GM19455 (cell line): ENCODE data around the gene CDK6.
A peak's percentile ranks its signal among the peaks of the same experiment; 100 is the strongest.
"Not testable (repeated sequence)": the region's sequence is repeated elsewhere in the genome, so short reads cannot be mapped to it uniquely, and the experiment has no call there.

ENCODE experiments used
- ATAC-seq: cut with Tn5 transposase; IDR thresholded peaks from one replicate; pipeline ENCODE4 v1.9.1; 2021; ENCODE audit not compliant: unreplicated experiment

Gene CDK6

DNA sequence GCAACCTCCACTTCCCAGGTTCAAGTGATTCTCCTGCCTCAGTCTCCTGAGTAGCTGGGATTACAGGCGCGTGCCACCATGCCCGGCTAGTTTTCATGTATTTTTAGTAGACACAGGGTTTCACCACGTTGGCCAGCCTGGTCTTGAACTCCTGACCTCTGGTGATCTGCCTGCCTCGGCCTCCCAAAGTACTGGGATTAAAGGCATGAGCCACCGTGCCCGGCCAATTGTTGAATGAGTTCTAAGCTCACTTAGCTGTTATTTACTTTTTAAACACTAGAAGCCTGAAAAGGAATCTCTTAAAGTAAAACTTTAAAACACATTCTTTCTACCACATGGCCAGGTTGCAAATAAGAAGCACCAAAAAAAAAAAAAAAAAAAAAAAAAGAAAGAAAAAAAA lies 231.9 kb downstream of the CDK6 start:
- ATAC-seq = not testable (repeated sequence)

DNA sequence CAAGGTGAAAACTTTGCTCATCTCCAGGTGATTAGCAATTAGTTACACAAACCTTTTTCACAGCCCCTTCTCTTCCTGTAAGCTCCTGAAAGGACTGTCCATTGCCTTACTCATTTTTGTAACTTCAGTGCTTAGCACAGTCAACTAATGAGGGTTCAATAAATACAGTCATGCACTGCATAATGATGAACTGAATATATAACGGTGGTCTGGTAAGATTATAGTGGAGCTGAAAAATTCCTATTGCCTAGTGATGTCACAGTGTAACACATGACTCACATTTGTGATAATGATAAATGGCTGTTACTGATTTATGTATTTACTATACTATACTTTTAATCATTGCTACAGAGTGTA lies 233.3 kb downstream of the CDK6 start:
- ATAC-seq = no peak

DNA sequence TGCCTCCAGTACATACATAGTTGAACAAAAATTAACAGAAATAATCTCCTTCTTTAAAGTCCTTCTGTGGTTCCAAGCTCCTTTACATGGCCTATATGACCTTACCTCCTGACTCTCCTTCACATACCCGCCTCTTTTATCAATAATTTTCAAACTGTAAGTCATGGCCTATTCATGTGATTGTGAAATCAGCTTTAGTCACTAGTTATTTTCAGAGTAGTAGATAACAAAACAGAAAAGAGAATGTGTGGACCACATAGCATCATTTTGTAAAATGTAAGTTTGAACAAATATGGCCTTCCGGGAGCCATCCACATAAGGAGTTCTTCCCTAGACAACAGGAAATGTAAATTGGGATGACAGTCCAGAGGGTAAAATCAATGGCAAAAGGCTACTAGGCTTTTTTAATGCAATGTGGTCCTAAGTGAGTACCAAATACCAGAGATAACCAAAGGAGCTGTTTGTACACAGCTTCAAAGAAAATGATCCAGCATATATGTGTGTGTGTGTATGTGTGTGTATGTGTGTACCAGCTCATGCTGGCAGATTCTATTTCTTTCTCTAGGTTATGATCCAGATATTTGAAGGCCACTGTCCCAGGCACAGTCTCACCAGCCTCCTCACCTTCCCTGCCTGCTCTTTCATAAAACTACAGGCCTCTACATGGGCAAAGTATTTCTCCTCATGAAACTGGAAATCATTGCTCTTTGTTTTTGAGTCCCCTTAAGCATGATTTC lies 233.9 kb downstream of the CDK6 start:
- no peak for ATAC-seq

DNA sequence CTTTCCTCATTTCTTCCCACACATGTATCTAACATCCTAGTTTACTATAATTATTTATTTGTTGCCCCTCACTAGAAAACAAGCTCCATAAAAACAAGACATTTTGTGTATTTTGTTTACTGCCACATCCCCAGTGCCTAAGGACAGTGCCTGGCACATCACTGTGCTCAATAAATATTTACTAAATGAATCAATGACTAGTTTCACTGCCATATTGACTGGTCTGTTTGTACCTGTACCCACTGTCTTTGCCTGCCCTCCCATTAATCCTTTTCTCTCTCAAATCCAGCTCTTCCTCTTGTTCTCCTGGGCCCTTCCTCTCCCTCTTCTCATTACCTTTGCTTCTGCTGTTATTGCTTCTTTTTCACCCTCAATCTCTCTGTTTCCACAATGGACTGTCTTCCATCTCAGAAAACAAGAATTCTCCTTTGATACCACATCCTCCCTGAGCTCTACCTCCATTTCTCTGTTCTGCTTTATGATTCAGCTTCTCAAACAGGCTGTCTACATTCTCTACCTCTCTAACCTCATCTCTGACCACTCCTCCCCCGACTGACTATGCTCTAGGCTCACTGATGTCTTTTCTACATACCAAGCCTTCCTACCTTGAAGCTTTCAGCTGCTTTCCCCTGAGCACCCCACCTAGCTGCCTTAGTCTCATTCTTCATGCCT lies 237.9 kb downstream of the CDK6 start:
- ATAC-seq = peak; percentile 55

DNA sequence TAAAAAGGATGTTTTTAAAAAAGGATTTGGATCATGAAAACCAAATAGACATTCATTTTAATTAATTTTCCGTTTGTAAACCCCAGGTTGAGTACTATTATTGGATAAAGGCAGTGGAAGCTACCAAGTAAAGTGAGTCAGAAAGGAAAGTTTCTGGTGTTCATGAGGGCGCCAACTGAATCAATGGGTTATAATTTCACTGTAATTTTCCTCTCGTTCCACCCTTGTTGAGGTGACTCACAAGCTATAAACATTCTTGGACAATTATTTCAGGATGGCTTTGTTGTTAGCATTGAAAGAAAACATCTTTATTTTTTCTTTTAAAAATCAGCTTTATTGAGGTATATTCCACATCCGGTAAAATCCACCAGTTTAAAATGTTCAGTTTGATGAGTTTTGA lies 241.1 kb downstream of the CDK6 start:
- ATAC-seq = no peak

DNA sequence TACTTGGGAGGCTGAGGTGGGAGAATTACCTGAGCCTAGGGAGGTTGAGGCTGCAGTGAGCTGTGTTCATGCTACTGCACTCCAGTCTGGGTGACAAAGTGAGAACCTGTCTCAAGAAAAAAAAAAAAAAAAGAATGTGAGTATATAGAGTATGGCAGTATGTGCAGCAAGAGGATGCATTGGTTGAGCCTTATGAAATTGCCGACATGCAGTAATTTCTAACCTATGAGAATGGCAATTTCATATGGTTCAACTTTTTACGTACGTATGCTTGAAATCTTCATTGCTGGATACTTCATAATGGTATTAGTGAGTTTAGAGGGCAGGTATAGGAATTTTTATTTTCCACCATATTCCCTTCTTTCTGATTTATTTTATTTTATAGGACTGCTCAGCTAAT lies 241.6 kb downstream of the CDK6 start:
- ATAC-seq = no peak

DNA sequence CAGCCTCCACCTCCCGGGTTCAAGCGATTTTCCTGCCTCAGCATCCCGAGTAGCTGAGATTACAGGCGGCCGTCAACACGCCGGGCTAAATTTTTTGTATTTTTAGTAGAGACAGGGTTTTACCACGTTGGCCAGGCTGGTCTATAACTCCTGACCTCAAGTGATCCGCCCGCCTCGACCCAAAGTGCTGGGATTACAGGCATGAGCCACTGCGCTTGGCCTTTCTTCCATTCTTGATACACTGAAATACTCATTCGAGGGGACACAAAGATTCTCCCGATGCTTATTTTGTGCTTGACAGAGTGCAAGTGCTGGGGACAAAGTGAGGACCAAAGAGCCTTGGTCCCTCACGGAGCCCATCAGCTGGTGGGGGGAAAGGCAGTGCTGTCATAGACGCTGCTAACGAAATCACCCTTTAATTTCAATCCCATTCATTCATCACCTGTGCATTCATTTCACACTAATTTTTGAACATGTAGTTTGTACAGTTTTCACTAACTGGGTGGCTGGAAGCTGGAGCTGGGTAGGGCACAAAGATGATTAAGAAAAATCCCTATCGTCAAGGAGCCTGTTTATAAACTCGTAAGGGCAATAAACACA lies 245.6 kb downstream of the CDK6 start:
- no peak for ATAC-seq

DNA sequence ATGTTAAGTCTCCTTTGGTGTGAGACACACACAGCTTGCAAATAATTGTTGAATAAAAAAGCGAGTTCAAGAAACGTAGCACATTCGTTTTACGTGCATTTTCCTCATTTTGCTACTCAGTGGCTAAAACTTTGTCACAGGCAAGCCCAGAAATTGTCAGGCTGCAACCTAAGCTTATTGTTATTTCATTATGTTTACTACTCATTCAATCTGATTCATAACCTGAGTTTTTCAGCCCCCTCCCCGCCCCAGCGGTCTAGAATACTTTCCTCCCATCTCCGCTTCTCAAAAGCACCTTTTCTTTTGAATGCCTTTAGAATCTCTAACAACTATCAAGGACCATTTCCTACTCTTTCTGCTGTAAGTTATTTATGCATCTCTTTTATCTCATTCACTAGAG lies 247.3 kb downstream of the CDK6 start:
- no peak for ATAC-seq

DNA sequence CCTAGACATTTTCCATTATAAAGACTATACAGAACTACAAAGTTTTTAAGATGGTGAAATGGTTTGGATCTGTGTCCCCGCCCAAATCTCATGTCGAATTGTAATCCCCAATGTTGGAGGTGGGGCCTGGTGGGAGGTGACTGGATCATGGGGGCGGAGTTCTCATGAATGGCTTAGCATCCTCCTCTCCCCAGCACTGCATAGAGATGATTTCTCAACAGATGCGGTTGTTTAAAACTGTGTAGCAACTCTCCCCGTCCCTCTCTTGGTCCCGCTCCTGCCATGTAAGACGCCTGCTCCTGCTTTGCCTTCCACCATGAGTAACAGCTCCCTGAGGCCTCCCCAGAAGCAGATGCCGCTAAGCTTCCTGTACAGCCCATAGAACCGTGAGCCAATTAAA lies 247.8 kb downstream of the CDK6 start:
- no peak for ATAC-seq

DNA sequence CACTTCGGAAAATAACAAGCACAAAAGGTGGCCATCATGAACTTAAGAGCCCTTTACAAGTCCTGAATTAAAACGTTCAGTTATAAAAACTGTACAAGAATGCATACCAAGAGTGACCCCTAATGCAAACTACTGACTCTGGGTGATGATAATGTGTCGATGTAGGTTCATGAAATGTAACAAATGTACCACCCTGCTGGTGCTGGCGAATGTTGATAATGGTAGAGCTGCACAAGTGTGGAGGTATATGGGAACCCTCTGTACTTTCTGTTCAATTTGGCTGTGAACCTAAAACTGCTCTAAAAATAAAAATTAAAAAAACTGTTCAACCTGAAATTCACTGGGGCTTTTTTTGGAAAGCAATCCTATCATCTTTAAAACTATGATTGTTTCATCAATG lies 249.5 kb downstream of the CDK6 start:
- no peak for ATAC-seq

DNA sequence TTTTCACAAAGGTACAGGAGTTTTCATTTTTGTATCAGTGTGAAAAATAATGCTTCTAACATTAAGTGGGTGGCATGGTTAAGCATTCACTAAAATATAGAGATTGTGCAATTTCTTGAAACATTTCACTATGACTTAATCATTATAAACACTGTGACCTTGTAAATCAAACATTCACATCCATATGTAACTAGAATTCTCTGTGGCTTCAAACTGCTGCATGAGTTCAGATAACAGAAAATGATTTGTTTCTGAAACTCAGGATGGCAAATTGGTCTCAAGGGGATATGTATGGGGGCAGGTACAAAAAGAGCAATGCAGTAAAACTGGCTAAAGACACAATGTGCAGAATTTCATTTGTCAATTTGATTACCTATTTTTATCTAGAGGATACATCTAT lies 250.0 kb downstream of the CDK6 start:
- ATAC-seq = no peak

DNA sequence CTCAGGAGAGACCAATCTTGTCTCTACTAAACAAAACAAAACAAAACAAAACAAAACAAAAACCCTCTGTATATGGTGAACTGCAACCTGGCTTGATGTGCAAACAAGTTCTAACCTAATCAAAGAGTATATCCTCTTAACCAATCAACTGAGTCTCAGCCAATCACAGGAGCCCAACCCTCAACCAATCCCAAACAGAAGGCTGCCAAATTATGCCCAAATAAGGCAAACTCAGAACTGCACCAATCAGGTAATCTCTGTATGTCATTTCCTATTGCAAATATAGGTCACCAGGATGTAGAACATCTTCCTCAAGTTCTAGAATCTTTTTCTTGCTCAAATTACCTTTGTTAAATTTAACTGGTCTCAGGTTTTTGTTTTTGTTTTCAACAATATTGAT lies 251.4 kb downstream of the CDK6 start:
- ATAC-seq = no peak

DNA sequence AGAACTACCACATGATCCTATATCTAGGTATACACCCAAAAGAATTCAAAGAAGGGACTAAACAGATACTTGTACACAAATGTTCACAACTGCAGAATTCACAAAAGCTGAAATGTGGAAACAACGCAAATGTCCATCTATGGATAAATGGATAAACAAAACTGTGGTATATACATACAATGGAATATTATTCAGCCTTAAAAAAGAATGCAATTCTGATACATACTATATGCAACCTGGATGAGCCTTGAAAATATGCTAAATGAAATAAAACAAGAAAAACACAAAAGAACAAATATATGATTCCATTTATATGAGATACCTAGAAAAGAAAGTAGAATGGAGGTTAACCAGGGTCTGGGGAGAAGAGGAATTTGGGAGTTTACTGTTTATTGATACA lies 253.4 kb downstream of the CDK6 start:
- no peak for ATAC-seq

DNA sequence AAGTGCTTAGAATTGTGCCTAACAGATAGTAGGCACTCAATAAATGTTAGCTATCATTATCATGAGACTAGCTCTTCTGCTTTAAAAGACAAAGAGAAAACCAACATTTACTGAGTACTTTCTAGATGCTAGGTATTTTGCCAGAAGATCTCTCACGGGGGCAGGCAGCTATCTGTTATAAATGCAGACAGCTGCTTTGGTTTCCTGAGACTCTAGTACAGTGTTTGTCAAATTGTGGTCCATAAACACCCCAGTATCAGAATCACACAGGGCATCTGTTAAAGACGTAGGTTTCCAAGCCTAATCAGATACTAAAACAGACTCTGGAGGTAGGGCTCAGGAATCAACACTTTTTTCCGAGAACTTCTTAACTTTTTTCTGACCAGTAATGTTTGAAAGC lies 260.1 kb downstream of the CDK6 start:
- no peak for ATAC-seq

DNA sequence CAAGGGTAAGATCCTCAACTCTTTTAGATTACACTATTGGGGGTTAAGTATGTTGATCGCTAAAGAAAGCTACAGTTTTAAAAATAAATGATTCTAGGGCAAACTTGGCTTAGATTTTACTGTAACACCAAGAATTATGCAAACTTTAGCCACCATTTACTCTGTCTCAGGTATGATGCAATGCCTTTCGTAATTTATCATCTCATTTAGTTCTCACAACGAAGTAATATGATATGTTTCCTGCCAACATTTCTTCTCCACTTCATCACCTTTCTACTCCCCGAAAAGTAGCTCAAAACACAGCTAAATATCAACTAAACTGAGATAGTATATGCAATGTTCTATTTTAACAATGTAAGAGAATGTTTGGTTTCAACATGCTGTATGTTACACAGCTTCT lies 267.2 kb downstream of the CDK6 start:
- ATAC-seq = no peak

DNA sequence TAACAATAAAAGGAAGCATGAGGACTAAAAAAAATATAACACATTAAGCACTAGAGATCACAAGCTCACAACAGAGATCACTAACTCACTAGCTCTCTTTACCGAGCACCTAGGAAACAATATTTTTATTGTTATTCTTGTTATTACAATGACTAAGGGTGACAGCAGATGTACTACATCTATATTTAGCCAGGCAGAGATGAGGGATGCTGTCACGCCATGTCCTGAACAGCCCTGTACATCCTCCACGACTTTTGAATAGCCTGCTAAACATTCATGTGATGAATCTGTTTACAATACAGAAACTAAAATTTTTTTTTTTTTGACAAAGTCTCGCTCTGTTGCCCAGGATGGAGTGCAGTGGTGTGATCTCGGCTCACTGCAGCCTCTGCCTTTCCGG lies 268.9 kb downstream of the CDK6 start:
- no peak for ATAC-seq

DNA sequence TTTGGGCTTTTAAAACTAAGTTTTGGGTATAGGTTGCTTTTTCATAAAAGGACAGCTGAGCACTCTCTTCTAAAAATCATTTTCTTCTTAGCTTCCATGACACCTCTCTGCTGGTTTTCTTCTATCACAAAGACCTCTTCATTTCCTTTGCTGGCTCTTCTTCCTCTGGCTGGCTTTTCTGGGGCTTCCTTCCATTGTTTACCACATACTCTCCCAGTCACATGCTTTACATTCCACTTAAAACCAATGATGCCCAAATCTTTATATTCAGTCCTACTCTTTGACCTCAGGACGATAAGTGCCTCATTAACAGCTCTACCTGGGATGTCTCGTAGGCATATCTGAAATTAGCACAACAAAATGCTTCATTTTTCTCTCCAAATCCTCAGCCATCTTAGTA lies 273.0 kb downstream of the CDK6 start:
- ATAC-seq = no peak

DNA sequence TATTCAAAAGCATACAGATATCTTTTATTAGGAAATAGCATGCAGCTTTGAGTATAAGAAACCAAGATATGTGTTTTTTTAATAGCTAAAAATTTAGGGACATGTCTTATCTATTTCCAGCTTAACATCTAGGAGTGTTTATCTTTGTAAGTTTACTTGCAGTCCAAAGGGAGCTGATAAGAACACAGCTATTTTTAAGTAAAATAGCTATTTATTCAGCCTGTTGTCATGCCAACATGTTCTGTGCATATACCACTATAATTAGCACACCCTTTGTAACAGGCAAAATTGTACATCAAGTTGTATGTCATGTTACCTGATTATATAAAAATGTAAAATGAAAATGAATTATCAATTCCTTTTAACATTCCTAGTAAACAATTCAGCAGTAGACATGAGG lies 275.8 kb downstream of the CDK6 start:
- no peak for ATAC-seq

DNA sequence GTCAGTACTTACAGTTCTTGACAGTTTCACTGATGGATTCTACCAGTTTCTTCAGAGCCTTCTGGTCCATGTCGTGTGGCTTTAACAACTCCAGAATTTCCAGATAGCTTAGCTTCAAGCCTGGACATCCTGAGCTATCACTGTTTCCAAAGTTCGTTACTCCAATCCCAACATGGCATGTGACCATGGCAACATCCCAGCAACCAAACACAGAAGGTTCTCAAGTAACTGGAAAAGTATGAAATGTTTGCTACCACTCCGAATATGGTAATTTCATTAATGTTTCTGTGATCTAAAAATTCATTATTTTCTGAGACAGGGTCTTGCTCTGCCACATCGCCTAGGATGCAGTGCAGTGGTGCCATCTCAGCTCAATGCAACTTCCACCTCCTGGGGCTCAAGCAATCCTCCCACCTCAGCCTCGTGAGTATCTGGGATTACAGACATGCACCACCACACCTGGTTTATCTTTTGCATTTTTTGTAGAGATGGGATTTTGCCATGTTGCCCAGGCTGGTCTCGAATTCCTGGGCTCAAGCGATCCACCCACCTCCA lies 278.5 kb downstream of the CDK6 start:
- ATAC-seq = no peak

DNA sequence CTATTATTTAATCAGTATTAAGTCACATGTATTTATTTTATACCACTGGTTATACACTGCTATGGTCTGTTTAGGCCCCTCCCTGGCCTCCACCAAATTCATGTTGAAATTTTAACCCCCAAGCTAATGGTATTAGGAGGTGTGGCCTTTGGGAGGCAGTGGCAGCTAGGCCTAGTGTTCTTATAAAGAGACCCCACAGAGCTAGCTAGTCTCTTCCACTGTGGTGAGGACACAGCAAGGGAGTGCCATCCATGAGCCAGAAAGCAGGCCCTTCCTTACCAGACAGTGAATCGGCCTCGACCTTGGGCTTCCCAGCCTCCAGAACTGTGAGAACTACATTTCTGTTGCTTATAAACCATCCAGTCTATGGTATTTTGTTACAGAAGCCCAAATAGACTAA lies 279.1 kb downstream of the CDK6 start:
- no peak for ATAC-seq
